ENCODE data around the gene GALNT9.

DNA sequence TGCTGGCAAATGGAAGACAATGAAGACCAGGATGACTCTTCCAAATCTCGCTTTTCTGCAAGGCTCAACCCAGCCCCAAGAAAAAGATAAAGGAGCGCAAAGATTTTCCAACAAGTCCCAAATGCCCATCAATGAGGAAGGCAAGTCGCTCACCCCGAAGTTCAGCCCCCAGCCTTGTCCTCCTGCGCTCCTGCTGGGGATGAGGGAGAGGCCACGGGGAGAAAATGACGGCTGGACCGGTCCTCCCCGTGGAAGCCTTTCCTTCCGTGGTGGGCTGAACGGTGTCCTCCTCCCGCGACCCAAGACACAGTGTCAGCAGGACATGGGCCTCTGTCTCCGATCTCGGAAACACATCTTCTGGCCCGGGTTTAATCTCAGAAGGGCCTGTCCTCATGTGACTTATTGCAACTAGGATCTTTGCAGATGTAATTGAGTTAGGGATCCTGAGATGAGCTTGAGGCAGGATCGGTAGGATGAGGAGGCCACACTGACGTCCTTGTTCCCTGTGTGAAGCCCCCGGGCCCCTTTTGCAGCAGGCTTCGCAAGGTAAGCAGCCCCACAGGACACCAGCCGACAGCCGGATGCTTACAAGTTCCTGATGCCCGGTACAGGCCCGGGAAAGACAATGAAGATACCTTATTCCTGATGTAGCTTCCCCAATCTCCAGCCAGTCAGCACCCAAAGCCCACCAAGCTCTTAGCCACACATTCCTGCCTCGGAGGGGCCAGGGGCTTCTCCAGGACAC is 64.2 kb downstream of the GALNT9 start:
- TF ChIP-seq EZH2 (IDR thresholded peaks at IDR 0.05; ENCODE audit: borderline replicate concordance, low read length), result no peak
- TF ChIP-seq, protein P1, sequence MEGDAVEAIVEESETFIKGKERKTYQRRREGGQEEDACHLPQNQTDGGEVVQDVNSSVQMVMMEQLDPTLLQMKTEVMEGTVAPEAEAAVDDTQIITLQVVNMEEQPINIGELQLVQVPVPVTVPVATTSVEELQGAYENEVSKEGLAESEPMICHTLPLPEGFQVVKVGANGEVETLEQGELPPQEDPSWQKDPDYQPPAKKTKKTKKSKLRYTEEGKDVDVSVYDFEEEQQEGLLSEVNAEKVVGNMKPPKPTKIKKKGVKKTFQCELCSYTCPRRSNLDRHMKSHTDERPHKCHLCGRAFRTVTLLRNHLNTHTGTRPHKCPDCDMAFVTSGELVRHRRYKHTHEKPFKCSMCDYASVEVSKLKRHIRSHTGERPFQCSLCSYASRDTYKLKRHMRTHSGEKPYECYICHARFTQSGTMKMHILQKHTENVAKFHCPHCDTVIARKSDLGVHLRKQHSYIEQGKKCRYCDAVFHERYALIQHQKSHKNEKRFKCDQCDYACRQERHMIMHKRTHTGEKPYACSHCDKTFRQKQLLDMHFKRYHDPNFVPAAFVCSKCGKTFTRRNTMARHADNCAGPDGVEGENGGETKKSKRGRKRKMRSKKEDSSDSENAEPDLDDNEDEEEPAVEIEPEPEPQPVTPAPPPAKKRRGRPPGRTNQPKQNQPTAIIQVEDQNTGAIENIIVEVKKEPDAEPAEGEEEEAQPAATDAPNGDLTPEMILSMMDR (conservative IDR thresholded peaks at IDR 0.05 in 1 of 2, IDR thresholded peaks at IDR 0.05 in 1 of 2; ENCODE audit: extremely low read depth in 1 of 2, insufficient read depth in 1 of 2, low read depth in 1 of 2, low read length in 2 of 2), result no peak

Data from mammary epithelial cell (primary cell).